GM13976 (cell line): Measurements from ENCODE around the gene EFCAB5.
"Not testable (repeated sequence)": the region's sequence is repeated elsewhere in the genome, so short reads cannot be mapped to it uniquely, and the experiment has no call there.

ENCODE experiments used
- DNase-seq: peaks from one replicate; pipeline ENCODE4 v3.0.0; 2012; ENCODE audit warnings: low spot score
- in situ Hi-C: fragments of 300-500 bp; cut with MboI; formaldehyde crosslinking; loops from one replicate; pipeline ENCODE4 v1.12.0; 2022; ENCODE audit warnings: low sequenced_read_pairs, mixed read lengths, inconsistent platforms; ENCODE audit not compliant: unreplicated experiment
- TF ChIP-seq, protein P1 (sequence below): IDR thresholded peaks from 2 replicates; pipeline ENCODE4 v1.5.1; 2012; ENCODE audit warnings: borderline replicate concordance, mild to moderate bottlenecking; ENCODE audit not compliant: insufficient read depth; ENCODE audit errors: extremely low read depth, missing control alignments, control extremely low read depth

The EFCAB5 gene

DNA sequence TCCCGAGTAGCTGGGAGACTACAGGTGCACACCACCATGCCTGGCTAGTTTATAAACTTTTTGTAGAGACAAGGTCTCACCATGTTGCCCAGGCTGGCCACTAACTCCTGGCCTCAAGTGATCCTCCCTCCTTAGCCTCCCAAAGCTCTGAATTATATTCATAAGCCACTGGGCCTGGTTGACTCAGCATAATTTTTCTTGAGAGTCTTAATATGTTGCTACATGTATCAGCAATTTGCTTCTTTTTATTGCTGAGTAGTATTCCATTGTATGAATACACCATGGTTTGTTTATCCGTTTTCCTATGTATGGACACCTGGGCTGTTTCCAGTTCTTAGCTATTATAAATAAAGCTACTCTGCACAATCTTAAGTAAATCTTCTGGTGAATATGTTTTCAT lies 132.8 kb downstream of the EFCAB5 start:
- no peak for DNase-seq

DNA sequence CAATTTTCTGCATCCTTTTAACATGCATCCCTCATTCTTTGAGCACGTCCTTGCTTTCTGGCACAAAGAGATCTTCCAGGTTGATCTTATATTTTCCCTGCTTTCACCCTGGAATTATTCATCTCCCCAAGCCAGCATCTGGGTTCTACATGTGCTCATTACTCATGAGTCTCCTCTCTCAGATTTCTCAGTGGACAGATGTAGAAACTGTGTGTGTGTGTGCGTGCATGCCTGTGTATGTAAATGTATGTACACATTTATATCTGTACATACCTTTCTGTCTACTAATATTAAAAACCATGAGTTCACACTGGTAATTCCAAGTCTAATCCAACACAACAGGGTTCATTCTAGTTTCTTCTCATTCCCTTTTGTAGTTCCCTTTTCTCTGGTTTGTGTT lies 133.3 kb downstream of the EFCAB5 start:
- in situ Hi-C loops, result no loop called here
- TF ChIP-seq, protein P1, sequence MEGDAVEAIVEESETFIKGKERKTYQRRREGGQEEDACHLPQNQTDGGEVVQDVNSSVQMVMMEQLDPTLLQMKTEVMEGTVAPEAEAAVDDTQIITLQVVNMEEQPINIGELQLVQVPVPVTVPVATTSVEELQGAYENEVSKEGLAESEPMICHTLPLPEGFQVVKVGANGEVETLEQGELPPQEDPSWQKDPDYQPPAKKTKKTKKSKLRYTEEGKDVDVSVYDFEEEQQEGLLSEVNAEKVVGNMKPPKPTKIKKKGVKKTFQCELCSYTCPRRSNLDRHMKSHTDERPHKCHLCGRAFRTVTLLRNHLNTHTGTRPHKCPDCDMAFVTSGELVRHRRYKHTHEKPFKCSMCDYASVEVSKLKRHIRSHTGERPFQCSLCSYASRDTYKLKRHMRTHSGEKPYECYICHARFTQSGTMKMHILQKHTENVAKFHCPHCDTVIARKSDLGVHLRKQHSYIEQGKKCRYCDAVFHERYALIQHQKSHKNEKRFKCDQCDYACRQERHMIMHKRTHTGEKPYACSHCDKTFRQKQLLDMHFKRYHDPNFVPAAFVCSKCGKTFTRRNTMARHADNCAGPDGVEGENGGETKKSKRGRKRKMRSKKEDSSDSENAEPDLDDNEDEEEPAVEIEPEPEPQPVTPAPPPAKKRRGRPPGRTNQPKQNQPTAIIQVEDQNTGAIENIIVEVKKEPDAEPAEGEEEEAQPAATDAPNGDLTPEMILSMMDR, result no peak

More for the DNA sequence above, 132.8 kb downstream of the EFCAB5 start:
- TF ChIP-seq, protein P1, result no peak
- in situ Hi-C loops, result no loop called here

DNA sequence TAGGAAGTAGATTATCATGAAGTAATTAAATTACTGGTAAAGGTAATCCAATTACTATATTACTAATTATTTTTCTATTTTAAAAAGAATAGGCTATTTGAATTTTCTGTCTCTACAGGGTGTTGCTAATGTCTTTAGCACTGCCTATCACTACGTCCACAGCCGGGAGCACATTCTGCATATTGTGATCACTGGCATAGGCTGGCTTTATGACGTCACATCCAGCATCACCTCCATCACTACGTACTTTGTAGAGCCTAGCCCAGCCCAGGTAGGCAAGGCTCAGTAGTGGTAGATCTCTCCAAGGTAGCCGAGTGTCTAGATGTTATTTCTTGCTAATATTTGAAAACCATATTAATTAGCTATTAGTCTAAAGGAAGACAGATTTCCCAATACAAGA lies 141.3 kb downstream of the EFCAB5 start:
- in situ Hi-C loops, result loop anchor here (10.0 kb wide), 1 partner anchor 268 kb away; no protein-coding TSS in a partner anchor
- no peak for DNase-seq
- TF ChIP-seq, protein P1, result no peak

More for the DNA sequence above, 133.3 kb downstream of the EFCAB5 start:
- no peak for DNase-seq

DNA sequence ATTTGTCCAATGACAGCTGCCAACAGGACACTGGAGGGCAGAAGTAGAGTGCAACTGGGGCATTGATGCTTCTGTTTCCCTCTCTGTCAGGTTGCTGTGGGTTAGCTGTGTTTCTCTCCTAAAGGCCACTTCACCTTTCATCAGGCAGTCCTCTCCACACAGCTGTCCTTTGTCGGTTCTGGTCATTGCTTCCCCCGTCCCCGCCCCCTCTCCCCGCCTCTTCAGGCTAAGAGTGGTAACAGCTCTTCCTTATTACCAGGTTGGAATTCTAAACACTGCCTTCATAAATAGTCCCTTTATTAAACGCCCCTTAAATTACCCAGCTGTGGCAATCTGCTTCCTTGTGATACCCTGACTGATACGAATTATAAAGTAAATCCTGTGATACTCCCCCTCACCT lies 143.4 kb downstream of the EFCAB5 start:
- no peak for DNase-seq
- TF ChIP-seq, protein P1, result no peak
- in situ Hi-C loops, result loop anchor here (10.0 kb wide), 1 partner anchor 270 kb away; no protein-coding TSS in a partner anchor

DNA sequence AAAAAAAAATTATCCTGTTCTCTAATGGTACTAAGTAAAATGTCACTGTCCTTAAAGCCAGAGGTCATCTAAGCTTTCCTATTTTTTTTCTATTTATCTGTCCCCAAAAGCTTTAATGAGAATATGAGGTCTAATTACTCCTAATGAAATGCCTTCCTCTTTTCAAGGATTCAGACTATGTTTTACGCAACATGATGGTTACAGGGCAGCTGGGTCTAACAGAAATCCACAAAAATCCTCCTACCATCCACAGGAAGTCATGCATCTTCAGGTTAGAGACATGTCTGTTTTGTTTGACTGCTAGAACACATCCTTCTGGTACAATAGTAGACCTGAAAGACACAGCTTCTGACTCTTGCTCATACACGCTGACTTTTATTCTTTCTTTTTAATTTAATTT lies 145.5 kb downstream of the EFCAB5 start:
- in situ Hi-C loops, result loop anchor here (10.0 kb wide), 1 partner anchor 272 kb away; no protein-coding TSS in a partner anchor
- TF ChIP-seq, protein P1, result no peak
- no peak for DNase-seq

DNA sequence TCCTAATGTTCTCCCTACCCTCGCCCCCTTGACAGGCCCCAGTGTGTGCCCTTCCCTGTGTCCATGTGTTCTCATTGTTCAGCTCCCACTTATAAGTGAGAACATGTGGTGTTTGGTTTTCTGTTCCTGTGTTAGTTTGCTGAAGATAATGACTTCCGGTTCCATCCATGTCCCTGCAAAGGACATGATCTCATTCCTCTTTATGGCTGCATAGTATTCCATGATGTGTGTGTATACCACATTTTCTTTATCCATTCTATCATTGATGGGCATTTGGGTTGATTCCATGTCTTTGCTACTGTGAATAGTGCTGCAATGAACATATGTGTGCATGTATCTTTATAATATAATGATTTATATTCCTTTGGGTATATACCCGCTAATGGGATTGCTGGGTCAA lies 146.0 kb downstream of the EFCAB5 start:
- in situ Hi-C loops, result loop anchor here (10.0 kb wide), 1 partner anchor 273 kb away; no protein-coding TSS in a partner anchor
- DNase-seq, result not testable (repeated sequence)

DNA sequence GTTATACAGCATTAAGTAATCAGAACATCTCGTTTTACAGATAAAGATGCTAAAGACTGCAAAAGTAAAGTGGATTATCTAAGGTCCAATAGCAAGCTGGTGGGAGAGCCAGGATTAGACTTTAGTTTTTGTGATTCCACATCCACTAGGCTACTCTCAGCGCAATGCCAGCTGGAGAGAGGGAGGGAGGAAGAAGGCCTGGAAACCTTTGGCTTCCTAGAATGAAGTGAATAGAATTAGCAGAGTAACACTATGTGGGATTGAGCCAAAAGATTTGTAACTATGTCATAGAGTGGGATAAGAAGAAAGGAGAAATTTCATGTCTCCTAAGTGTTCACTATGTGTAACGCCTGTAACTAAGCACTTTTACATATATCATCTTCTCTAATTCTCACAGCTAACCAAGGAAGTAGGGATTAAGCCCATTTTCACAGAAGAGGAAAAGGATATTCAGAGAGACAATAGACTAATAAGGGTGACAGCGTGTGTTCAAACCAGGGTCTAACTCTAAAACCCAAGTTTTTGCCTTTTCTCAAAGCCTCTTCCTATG lies 149.8 kb downstream of the EFCAB5 start:
- no peak for DNase-seq
- TF ChIP-seq, protein P1, result no peak
- in situ Hi-C loops, result no loop called here
